ENCODE measurements around the gene HMGB2.

HMGB2 gene

DNA sequence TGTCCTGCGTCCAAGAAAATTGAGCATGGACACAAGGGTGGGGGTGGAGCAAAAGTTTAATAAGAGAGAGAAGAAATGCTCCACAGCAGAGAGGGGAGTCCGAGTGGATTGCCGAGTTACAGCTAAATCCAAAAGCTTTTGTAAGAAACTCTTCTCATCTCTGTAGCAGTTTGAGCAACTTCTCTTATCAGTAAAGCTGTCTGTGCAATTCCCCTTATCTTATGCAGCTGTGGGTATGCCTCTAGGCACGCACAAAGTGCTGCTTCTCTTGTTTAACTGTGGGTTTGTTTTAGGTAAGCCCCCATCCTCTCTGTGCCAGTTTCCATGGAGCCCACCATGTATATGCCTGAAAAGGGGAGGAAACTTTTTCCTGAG is 44.8 kb downstream of the HMGB2 start:
- peak in 1 of 2 experiments; percentile 69 for DNase-seq (ENCODE audit: low read depth in 1 of 2, low spot score in 1 of 2)
- TF ChIP-seq POLR2AphosphoS5 (IDR thresholded peaks at IDR 0.05; ENCODE audit: low read depth) (peak; percentile 74), REST (IDR thresholded peaks at IDR 0.05; ENCODE audit: insufficient replicate concordance, low read depth) (no peak), SPI1 (IDR thresholded peaks at IDR 0.05; ENCODE audit: borderline replicate concordance, low read depth) (no peak), GABPA (IDR thresholded peaks at IDR 0.05; ENCODE audit: low read depth) (no peak)
- TF ChIP-seq, protein P1, sequence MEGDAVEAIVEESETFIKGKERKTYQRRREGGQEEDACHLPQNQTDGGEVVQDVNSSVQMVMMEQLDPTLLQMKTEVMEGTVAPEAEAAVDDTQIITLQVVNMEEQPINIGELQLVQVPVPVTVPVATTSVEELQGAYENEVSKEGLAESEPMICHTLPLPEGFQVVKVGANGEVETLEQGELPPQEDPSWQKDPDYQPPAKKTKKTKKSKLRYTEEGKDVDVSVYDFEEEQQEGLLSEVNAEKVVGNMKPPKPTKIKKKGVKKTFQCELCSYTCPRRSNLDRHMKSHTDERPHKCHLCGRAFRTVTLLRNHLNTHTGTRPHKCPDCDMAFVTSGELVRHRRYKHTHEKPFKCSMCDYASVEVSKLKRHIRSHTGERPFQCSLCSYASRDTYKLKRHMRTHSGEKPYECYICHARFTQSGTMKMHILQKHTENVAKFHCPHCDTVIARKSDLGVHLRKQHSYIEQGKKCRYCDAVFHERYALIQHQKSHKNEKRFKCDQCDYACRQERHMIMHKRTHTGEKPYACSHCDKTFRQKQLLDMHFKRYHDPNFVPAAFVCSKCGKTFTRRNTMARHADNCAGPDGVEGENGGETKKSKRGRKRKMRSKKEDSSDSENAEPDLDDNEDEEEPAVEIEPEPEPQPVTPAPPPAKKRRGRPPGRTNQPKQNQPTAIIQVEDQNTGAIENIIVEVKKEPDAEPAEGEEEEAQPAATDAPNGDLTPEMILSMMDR (IDR thresholded peaks at IDR 0.05; ENCODE audit: insufficient read depth, low read length): no peak
- H3K27me3 ChIP-seq (ENCODE audit: insufficient read depth, poor library complexity, severe bottlenecking): no peaks in the 10 kb centered on the region
- H3K27ac ChIP-seq (replicated peaks): peak overlapping the region; percentile 80
- peak overlapping the region; percentile 42 for H3K4me3 ChIP-seq (replicated peaks; ENCODE audit: insufficient read depth, low read length)

GRCh38 chr4:173288698-173289352 is 45.3 kb downstream of the HMGB2 start:
- DNase-seq (ENCODE audit: low read depth in 1 of 2, low spot score in 1 of 2): no peak
- Histone ChIP-seq H3K27me3 (ENCODE audit: insufficient read depth, poor library complexity, severe bottlenecking) (no peaks in the 10 kb centered on the region), H3K4me3 (replicated peaks; ENCODE audit: insufficient read depth, low read length) (peak overlapping the region; percentile 42), H3K27ac (replicated peaks) (peak overlapping the region; percentile 80)
- TF ChIP-seq, protein P1 (IDR thresholded peaks at IDR 0.05; ENCODE audit: insufficient read depth, low read length): no peak
- TF ChIP-seq REST (IDR thresholded peaks at IDR 0.05; ENCODE audit: insufficient replicate concordance, low read depth): no peak
- TF ChIP-seq GABPA (IDR thresholded peaks at IDR 0.05; ENCODE audit: low read depth): no peak
- TF ChIP-seq SPI1 (IDR thresholded peaks at IDR 0.05; ENCODE audit: borderline replicate concordance, low read depth): no peak
- no peak for TF ChIP-seq POLR2AphosphoS5 (IDR thresholded peaks at IDR 0.05; ENCODE audit: low read depth)

DNA sequence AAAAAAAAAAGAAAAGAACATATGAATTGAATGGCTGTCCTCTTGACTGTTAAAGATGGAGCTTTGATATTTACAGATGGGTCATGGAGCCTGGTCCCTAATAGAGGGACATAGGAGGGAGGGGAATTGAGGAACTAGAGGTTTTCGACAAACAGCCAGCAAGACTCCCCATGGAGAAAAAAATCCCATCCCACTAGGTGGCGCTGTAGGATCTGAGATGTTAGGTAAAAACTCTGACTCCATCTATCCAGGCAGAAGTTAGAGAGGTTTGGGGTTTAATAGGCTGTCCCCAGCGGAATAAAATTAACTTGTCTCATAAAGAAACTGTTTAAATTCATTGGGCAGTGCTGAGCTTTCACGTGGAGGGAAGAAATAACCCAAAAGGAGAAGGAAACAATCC is 45.9 kb downstream of the HMGB2 start:
- Histone ChIP-seq H3K4me3 (replicated peaks; ENCODE audit: insufficient read depth, low read length) (peak overlapping the region; percentile 42; the same call in 1 of the 2 replicates), H3K27me3 (ENCODE audit: insufficient read depth, poor library complexity, severe bottlenecking) (no peaks in the 10 kb centered on the region), H3K27ac (replicated peaks) (peak overlapping the region; percentile 80)
- TF ChIP-seq, protein P1 (IDR thresholded peaks at IDR 0.05; ENCODE audit: insufficient read depth, low read length): peak; percentile 54
- TF ChIP-seq SPI1 (IDR thresholded peaks at IDR 0.05; ENCODE audit: borderline replicate concordance, low read depth) (peak; percentile 45; the same call in 1 of the 2 replicates), POLR2AphosphoS5 (IDR thresholded peaks at IDR 0.05; ENCODE audit: low read depth) (no peak)
- DNase-seq (ENCODE audit: low read depth in 1 of 2, low spot score in 1 of 2): peak; percentile 50 to 95

- Histone ChIP-seq H3K27ac (replicated peaks) (no peak overlapping the region), H3K4me3 (replicated peaks; ENCODE audit: insufficient read depth, low read length) (no peak overlapping the region), H3K27me3 (ENCODE audit: insufficient read depth, poor library complexity, severe bottlenecking) (no peaks in the 10 kb centered on the region)
- TF ChIP-seq POLR2AphosphoS5 (IDR thresholded peaks at IDR 0.05; ENCODE audit: low read depth) (no peak), REST (IDR thresholded peaks at IDR 0.05; ENCODE audit: insufficient replicate concordance, low read depth) (no peak), SPI1 (IDR thresholded peaks at IDR 0.05; ENCODE audit: borderline replicate concordance, low read depth) (no peak), GABPA (IDR thresholded peaks at IDR 0.05; ENCODE audit: low read depth) (no peak)
- TF ChIP-seq, protein P1 (IDR thresholded peaks at IDR 0.05; ENCODE audit: insufficient read depth, low read length): no peak
- no peak for DNase-seq (ENCODE audit: low read depth in 1 of 2, low spot score in 1 of 2)
Measured at GRCh38 chr4:173287486-173287885, 46.7 kb downstream of the HMGB2 start.
